GM21723 (cell line): ENCODE data around the gene CEMIP2.

ENCODE experiments used
- ATAC-seq: cut with Tn5 transposase; IDR thresholded peaks from one replicate; pipeline ENCODE4 v1.9.1; 2021; ENCODE audit warnings: mild to moderate bottlenecking, moderate library complexity; ENCODE audit not compliant: unreplicated experiment

CEMIP2 gene

DNA sequence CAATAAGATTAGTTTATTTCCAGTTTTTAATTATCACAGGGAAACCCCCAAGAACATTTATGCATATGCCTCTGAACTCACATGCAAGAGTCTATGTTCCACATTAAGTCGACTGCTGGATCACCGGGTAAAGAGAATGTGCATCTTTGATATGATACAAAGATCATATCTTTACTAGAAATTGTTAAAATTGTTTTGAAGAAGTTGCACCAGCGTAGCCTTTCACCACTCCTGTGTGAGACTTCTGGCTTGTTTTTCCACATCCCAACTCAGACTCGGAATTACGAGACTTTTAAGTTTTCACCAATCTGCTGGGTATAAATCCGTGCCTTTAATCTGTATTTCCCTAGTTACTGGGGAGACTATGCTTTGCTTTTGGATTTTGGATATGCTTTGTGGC lies 113.2 kb downstream of the CEMIP2 start:
- ATAC-seq: no peak

DNA sequence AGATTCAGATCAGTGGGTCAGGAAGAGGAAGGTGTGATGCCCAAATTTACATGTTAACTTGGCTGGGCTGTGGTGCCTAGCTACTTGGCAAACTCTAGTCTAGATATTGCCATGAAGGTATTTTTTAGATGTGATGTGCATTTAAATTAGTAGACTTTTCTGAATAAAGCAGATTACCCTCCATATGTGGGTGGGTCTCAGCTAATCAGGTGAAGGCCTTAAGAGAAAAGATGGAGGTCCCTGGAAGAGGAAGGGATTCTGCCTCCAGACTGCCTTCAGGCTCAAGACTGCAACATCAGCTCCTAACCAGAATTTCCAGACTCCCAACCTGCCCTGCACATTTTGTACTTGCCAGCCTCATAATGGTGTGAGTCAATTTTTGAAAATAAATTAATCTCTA lies 115.8 kb downstream of the CEMIP2 start:
- no peak for ATAC-seq

DNA sequence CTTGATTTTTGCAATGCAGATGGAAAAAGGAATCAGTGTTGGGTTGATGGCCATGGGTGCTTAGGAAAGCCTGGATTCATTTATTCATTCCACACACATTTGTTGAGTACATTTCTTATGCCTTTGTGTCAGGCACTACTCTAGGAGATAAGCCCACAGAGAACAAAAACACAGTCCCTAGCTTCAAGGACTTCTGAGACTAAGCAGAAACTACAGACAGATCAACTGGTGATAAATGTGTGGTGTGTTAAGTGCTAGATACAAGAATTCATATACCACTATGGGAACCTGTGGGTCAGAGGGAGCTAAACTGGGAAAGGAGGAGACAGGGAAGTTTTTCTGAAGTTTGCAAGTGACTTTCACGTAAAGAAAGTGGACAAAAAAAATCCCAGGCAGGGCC lies 119.9 kb downstream of the CEMIP2 start:
- ATAC-seq: no peak

DNA sequence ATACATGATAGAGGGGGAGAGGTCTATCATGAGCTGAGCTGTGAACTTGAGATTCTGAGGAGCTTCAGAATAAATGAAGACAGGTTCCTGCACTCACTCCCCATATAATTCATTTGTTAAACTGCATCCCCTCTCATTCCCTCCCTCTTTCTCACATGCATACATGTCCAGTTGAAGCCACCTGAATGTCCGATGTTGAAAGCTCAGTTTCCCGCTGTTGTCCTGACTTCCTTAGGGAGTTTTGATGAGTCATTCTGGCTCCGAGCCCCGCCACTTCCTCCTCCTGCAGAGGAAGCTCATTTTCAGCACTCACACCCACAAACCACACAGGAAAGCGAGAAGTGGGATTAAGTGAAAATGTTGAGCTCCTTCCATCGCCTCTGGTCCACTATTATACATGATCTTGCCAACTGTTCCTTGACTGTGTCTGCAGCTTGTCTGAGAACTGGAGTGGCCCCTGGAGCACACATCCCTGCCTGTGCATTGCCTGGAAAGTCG lies 121.2 kb downstream of the CEMIP2 start:
- no peak for ATAC-seq

DNA sequence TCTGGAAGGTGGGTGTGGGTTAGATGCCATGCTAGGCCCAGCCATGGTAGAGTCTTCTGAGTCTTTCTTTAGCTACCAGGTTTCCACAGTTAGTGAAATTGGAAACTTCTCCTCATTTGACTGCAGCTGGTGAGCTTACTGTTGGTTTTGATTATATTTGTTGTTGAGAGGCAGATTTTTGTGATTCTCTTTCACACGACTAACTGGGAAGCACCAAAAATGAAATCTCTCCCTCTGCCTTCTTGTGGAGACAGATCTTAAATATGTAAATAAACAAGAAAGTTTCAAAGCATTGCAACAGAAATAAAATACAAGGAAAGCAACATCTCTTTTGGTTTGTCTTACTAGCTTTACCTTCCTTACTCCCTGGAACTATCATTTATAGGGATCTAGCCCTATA lies 122.2 kb downstream of the CEMIP2 start:
- no peak for ATAC-seq

DNA sequence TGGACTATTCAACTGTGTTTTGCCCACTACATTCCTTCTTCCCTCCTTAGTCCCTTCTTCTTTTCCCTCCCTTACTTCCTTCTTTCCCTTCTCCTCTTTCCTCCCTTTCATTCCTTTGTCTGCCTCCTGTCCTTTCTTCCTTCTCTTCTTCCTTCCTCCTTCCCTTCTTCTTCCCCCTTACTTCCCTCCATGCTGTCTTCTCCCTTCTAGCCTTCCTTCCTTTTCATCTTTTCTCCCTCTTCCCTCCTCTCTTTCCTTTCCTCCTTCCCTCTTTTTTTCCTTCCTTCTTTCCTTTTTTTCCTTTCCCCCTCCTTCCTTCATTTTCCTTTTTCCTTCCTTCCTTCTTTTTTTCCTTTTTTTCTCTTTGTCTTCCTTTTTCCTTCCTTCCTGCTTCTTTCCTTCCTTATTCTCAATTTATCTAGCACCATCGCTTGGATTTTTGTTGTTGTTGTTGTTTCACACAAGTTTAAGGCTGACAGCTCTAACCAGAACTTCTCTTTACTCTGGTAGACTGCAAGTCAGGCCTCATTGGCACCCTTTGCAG lies 123.4 kb downstream of the CEMIP2 start:
- ATAC-seq: no peak

DNA sequence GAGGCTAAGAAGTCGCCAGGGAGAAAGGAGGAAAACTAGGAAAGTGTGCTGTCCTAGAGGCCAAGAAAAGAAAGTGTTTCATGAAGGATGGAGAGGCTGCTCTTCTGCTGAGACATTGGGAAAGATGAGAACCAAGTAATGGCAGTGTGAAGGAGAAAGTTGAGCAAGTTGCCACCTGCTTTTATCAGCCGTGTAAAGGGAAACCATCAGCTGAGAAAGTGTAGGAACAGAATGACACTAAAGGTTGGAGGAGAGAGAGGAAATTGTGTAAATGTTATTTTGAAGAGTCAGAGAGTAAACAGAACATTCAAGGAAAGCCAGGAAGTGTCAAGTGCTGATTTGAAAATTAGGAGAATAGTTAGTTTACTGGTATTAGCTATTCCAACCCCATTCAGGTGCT lies 125.0 kb downstream of the CEMIP2 start:
- no peak for ATAC-seq

DNA sequence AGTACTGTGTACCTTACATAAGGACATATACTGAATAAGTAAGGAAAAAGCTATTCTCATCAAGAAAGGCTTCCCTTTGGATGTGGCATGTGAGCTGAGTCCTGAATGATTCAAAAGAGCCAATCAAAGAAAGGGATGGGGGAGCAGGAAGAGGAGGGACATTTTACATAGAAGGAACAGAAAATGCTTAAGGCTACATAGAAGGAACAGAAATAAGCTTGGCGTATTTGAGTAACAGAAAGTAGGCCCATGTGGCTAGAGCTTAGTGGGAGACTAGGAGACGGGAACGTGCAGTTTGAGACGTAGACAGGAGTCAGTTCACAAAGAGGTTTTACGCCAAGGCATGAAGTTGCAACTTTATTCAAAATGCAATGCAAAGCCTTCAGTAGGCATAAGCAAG lies 126.3 kb downstream of the CEMIP2 start:
- ATAC-seq: no peak

DNA sequence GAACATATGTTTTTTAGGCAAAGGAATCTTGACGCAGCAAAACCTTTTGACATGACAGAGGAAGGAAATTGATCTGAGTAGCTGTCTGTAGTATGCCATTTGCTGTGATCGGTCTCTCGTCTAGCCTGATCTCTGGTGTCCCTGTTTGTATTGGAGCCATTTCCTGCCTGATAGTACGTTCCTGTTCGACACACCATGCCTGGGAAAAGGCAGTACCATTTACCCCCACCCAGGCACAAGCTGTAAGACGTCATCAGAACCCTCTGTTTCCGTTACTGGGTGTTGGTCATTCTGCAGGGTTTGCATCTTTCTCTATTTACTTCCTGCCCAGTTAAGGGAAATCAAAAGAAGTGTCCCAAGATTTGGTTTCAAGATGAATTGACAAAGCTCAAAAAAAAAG lies 129.7 kb downstream of the CEMIP2 start:
- no peak for ATAC-seq

DNA sequence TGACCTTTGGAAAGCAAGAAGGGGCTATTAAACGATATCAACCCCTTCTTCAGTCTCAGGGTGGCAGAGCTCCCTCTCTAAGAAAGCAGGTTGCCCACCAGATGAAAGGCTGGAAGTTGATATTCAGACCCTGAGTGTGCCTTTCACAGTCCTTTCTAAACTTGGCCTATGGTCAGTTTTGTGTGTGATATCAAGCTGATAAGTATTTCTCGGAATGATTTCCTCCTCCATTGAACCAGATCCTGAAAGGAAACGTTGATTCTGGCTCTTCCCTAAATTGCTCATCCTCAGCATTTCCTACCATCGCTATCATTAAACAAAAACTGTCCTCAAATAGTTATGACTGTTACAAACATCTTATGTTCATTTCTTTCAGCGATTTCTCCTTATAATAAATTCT lies 130.4 kb downstream of the CEMIP2 start:
- no peak for ATAC-seq

DNA sequence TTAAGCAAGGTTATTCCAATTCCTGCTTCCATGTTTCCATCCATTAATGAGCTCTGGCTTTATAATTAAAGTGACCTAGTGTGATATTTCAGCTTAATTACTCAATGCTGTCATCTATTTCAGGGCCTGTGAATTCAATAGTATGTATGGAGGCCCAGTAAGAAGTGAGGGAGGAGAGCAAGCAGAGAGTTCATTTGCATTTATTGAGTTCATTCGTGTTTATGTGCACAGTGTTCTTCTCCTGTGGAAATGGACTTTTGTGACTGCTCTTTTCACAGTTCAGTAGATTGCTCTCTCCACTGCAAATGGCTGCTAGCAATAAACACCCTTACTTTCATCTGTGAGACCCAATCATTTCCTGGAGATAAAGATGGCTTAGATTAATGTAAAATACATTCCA lies 130.9 kb downstream of the CEMIP2 start:
- no peak for ATAC-seq

DNA sequence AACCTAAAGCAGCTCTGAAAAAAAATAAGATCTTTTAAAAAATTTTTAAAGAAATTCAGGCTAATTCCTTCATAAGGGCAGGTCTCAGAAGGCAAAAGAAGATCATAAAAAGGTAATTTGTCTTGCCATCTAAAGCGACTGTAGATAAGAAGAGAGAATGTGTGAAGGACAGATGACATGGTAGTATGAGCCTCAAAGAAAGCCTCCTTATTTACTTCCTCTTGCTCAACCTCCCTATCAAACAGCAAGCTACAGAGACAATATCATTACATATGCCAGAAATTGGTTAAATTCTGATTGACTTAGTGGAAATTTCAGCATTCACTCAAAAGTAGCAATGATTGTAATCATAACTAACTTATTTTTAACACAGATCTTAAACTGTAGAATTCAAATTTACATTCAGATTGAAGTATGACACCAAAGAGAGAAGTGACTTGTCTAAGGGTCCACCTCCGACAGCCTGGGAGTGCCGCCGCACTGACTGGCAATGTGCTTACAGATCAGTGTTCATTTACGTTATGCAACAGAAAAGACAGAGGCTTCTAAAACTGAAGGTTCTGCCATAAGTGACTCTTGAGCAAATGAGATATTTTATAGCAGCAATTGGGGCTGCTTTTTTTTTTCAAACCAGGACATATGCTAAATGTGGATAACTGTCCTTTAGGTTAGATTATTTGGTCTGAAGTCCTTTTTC lies 132.0 kb downstream of the CEMIP2 start:
- ATAC-seq: no peak

DNA sequence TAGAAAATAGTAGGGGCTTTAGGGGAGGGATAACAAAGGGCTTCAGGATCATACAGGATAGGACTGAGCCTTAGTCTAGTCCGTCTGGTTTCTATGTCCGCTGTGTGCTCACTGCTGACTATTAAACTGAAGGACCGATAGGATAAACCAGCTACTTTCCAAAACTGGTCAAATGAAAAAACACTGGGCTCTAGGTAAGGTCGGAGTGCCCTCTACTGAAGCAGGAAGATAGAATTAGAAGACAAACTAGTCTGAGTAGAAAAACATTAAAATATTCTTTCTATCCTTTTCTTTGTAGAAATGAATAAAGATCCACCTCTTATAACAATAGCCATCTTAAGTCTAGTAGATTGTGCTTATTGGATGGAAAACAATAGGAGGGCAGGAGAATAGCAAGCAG lies 133.6 kb downstream of the CEMIP2 start:
- no peak for ATAC-seq
